Measurements from ENCODE around the gene DLL1.
"Not testable (repeated sequence)": the region's sequence is repeated elsewhere in the genome, so short reads cannot be mapped to it uniquely, and the experiment has no call there.

The DLL1 gene

DNA sequence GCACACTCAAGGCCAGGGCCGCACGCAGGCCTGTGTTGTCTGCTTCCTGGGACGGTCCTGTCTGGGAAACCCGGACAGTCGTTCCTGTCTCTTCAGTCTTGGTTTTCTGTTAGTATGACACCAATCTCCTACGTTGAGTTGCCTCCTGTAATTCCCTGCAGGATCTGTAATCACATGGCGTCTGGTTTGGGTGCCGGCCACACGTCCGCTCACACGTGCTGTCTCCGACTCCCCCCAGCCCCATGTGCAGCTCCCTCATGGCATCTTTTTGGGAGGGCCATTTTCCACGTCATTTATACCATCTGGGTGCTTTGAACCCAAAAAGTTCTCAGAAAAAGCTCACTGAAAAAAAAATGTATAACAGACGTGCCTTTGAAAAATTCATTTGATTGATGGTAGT lies 23.2 kb downstream of the DLL1 start:
- DNase-seq = no peak

DNA sequence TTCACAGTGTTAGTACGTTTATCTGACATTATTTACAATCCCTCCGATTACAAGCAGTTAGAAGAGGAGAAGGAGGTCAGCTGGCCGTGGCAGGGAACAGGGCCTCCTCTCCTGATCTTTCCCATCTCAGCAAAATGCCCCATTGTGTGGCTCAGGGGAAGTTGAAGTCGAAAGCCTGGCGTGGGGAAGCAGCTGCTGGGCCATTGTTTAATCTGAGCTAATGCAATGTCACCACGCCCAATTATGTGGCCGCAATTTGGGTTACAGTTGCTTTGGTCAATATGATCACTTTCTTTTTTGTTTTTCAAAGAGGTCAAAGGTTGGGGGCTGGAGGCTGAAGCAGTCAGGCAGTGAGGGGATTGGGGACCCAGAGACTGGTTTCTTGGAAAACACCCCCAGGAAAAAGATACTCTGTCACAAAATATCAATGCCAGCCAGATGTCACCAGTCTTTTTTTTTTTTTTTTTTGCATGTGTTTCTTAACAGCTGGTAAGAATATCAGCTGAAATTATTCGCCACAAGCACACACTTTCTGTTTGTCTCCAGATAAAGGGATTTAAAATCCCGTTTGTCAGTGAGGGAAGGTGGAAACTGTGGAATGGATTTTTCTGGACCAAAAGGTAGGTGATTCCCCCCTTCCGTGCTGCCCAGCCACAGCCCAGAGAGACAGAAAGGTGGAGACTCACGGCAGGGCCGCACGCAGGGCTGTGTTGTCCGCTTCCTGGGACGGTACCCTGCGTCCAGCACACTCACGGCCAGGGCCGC lies 24.6 kb downstream of the DLL1 start:
- DNase-seq = no peak

DNA sequence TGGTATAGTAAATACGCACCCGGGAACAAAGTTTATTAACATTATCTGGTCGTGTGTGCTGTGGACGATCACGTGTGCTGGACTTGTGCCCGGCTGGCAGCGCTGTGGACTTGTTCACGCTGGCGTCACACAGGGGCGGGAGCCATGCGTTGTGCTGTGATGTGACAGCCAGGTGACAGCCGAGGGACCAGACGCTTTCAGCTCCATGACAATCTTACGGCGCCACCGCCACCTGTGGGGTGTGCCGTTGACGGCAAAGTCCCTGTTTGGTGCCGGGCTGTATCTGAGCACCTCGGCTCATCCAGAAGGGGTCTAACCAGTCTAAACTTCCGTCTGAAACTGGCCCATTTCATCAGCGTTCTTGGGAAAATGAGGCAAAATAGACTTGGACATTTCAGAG lies 25.2 kb downstream of the DLL1 start:
- DNase-seq = no peak

DNA sequence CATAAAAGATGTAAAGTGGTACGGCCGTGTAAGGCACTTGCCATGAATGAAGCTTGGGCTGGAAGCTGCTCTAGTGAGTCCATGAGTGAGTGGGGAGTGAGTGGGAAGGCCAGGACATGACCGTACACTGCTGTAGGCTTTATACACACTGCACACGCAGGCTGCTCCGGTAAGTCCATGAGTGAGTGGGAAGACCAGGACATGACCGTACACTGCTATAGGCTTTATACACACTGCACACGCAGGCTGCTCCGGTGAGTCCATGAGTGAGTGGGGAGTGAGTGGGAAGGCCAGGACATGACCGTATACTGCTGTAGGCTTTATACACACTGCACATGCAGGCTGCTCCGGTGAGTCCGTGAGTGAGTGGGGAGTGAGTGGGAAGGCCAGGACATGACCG lies 26.2 kb downstream of the DLL1 start:
- not testable (repeated sequence) for DNase-seq

DNA sequence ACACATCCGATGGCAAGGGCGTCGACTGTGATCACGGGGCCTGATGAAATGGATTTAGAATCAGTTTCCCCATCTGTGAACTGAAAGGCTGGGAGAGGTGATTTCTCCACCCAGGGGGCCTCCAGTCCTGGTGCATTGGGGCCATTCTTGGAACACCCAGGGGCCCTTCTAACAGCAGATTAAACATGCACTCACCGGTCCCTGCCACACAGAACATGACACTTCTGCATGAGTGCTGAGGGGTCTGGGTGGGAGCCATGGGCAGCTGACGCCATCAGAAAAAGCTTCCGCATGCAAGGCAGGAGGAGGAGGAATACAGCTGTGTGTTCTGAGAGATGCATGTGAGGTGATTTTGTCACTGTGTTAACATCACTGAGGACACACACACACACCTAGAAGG lies 26.8 kb downstream of the DLL1 start:
- DNase-seq = no peak

DNA sequence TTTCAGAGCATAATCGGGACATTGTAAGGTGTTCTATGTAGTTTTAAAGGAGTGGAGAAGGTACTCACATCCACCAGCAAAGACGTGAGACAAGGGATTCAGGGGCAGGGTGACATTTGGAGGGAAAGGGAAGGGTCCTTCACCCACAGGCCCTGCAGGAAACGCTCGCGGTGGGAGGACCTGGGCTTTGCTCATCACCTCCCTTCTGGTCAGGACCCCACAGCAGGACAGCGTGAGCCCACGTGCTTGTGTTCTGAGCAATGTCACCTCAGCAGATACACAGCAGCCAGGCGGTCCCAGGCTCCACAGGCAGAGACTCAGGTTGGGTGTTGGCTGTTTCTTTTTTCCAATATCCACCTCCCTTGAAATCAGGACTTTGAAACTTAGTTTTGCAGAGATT lies 27.5 kb downstream of the DLL1 start:
- no peak for DNase-seq

DNA sequence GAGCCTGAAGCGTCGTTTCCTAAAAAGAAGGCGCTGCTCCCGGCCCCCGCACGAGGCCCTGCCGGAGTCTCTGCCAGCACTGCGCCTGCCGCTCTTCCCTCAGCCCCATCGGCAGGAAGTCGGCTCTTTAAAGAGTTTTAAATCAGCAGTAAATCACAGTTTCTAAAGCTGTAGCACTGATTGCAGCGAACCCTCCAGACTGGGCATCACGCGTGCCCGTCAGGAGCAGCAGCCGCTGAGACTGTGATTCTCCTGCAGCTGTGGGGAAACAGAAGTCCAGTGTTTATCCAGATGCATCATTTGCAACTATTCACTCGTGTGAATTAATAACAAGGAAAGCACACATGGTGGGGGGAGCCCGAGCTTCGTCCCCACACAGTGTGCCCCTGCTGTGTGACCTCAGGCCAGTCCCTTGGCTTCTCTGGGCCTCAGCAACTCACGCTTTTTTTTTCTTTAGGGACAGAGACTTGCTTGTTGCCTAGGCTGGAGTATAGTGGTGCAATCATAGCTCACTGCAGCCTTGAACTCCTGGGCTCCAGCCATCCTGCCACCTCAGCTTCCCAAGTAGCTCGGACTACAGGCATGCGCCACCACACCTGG lies 28.3 kb downstream of the DLL1 start:
- no peak for DNase-seq

DNA sequence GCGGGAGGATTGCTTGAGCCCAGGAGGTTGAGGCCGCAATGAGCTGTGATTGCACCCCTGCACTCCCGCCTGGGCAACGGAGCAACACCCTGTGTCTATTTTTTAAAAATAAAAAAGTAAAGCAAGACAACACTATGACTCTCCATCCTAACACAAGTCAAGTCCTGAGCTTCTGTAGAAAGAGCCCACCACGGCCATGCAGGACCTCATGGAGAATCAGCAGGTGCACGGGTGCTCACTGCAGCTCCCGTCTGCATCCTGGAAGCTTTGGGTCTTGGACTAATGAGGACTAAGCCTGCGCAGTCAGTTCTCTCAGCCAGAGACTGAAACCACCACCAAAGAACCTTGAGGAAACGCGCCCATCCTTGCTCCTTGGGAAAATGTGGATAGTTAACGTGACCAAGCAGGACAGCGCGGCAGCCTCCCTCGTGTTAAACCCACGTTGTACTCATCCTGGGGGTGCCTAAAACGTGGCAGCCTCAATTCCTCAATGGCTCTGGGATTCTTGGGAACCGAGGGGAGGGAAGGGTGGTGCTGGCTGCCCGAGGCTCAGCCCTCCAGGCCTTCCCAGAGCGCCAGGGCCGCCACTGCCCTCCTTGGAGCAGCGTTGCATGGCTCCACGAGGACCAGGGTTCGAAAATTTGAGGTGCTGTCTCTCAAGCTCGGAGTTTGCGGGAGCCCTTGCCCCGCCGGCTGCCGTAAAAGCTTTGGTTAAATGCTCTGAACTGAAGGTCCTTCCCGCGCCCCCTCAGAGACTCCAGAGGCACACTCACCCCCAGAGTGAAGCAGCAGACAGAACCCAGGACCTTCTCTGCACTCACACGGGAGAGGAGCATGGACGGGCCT lies 29.0 kb downstream of the DLL1 start:
- DNase-seq = no peak

DNA sequence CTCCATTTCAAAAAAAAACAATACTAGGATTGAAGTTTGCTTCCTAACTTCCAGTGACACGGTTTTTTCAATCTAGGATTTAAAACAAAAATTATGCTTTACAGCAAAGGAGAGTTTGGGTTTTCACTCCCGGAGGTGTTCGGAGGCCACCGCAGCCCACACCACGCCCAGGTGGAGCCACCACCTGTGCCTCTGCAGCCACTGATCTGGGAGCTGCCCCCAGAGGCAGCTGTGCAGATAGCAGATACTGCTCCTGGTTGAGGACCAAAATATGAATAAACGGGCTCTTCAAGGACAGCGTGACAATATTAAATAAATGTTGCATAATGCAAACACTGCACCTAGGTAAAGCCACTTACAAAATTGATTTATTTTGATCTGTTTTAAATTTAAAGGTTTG lies 30.2 kb downstream of the DLL1 start:
- DNase-seq = no peak

DNA sequence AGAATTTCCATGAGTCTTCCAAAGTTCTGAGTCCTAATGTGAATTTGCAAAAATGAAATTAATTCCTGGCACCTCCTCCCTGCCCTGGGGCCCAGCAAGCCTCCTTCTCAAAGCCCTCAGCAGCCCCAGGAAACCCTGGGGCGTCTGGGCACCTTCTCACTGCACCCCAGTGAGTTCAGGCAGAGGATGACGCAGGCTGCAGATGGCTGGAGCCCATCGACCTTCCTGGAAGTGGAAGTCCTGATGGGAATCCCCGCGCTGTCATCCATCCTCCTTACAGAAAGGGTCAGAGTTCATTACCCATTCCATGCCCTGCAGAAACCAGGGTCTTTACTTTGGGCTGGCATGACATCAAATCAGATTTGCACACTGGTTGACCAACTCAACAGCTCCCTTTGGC lies 31.6 kb downstream of the DLL1 start:
- DNase-seq = no peak

DNA sequence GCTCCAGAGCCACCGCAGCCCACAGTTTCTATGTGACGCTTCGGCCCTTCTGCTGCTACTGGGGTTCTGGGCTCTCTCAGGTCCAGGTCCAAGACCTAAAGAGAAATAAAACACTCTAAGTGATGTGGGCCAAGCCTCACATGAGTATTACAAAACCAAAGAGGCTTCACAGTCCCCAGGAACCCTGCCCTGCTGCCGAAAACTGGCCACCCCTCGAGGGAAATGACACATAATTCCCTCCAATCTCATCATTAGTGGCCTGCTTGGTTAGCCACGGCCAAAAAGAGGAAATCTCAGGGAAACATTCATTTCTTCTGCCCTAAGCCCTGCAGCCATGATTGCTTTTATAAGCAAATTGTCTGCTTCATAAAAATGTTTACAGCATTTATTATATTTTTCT lies 32.5 kb downstream of the DLL1 start:
- no peak for DNase-seq

DNA sequence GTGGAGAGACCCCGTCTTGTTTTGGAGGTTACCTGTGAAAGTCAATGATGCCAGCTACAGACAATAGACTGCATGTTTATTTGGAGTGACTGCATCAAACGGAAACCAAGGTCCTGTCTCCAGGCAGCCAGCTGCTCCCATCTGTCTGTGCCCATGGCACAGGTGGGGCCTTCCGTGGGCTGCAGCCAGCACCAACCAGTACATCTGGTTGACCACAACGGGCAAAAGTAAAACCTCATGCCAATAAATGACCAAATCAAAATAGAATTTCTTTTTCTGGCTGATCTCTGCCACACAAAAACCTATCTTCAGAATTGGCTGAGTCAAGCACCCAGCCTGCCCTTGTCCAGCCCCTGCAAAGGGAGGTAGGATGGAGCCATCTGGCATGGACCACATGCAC lies 33.5 kb downstream of the DLL1 start:
- no peak for DNase-seq

DNA sequence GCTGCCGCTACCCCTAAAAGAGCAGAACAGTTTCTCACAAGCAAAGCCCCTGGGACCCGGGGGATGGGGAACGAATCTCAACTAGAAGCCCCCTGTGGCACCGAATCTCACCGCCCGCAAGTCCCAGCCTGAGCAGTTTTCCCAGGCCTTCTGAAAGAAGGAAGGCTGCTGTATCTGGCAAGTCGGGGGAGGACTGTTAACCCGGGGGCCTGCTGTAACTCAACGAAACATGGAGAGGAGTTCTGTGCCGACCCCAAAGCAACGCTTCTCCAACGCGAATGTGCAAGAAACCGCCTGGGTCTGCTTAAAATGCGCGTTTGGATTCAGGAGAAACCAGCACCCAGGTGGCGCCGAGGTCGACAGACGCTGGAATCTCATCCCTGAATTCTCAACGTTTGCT lies 34.2 kb downstream of the DLL1 start:
- no peak for DNase-seq

DNA sequence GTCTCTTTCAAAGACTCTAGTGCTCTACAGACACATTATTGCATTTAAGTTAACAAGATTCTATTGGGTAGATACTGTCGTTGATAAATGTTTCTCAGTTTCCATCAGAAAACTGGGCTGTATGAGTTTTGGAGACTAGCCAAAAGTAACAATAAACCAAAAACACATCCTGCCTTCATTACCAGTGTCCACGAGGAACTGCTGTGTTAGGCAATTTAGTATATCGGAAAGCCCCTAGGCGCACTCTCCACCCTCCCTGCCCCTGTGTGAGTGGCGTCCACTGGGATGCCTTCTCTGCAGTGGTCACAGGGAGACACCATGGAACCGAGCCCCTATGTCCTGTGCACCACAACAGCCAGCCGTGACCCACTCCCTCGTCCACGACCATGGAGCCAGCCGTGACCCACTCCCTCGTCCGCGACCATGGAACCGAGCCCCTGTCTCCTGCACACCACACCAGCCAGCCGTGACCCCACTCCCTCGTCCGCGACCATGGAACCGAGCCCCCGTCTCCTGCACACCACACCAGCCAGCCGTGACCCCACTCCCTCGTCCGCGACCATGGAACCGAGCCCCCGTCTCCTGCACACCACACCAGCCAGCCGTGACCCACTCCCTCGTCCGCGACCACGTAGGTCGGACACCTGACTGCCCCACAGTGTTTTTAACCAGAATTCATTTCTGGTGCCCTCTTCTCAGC lies 35.3 kb downstream of the DLL1 start:
- no peak for DNase-seq

DNA sequence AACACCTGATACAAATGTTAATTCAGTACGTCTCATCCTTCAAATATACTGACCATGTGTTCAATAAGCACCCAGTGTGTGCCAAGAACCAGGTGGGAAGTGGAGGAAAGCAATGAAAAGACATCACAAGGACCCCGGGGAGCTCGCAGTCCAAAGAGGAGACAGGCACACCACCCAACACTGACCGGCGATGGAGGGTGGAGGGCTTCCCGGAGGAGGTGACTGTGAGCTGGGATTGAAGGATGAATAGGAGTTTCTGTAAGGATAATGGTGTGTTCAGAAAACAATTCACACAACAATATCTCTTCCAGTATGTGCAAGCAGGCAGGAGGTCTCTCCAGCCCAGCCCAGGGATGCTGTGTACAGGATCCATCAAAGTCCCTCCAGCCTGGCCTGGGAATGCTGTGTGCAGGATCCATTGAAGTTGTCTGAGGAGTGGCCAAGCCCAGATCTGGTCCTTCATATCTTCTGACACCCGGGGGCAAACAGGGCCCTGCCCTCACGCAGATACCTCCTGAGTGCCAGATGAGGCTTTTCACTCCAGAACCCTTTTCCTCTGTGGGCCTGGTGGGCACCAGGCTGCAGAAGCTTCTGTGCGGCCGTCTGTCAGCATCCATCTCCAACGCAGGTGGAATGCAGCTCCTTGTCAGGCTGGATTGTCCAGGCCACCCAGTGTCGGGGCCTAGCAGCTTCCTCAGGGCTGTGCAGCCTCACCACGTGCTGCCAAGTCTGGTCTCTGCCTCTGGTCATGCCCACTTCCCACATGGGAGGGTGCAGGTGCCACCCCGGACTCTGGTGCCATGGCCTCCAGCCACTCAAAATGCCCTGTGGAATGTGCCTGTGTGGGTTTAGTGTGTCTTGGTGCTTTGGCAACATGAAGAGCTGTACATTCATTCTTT lies 36.3 kb downstream of the DLL1 start:
- DNase-seq = no peak

DNA sequence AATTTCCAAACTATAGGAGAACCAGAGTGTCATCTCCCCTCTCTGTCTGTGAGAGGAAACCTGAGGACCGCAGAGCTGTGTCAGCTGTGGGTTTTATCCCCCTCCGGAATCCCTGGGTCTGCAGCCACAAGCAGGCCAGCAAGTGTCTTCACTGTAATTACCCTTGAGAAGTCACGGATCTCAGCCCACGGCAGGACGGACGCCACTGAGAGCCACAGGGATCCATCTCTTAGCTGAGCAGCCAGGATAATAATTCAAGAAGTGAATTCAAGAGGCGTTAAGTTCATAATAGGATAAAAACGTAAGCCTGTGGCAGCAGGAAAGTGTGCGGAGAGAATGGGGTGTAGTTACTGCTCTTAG lies 37.0 kb downstream of the DLL1 start:
- DNase-seq = no peak

DNA sequence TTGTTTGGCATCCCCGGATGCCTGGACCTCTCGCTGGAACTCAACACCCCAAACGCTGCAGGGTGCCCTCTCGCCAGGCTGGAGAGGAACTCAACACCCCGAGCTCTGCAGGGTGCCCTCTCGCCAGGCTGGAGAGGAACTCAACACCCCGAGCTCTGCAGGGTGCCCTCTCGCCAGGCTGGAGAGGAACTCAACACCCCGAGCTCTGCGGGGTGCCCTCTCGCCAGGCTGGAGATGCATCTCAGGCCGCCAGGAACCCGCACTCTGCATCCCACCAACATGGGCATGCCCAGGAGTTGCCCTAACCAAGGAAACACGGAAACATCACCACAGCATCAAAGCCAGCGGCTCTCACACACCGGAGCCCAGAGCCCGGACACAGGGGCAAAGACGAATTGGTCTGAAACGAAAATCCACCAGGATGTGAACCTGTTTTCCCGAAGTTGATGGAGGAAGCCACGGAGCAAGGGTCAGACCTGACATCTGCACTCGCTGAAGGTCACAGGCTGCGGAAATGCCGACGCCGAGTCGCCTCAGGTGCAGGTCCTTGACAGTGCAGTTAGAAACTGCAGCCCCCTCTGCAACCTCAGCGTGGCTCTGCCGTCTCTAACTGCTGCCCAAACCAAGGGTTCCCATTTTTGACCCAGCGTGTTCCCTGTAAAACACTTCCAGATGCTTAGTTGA lies 37.5 kb downstream of the DLL1 start:
- no peak for DNase-seq

DNA sequence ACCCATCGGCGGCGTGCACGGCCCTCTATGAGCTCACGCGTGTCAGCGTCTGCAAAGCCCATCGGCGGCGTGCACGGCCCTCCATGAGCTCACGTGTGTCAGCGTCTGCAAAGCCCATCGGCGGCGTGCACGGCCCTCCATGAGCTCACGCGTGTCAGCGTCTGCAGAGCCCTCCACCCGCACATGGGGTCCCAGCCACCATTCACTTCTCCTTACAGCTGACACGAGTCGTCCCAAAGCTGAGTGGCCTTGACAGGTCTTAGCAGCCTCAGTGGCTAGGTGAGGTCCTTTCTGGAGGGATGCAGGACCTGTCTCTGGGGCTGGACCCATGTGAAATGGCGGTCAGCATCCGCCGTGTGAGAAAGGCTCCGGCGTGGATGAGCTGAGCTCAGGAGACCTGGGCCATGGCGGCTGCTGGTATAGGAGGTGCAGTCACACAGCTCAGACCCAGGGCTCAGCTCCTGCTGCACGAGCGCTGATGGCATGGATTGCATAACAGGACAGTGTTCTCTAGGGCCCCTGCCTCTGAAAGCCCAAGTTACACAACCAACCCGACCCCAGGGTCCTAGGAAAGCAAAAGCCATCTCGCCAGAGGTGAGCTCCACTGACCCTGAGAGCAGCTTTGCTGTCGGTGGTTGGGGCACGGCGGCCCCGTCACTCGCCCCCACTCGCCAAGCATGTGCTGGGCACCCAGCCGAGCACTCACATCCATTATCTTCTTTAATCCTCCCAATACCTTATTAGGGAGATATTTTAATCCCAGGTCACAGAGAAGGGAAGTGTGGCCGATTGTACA lies 38.9 kb downstream of the DLL1 start:
- no peak for DNase-seq

DNA sequence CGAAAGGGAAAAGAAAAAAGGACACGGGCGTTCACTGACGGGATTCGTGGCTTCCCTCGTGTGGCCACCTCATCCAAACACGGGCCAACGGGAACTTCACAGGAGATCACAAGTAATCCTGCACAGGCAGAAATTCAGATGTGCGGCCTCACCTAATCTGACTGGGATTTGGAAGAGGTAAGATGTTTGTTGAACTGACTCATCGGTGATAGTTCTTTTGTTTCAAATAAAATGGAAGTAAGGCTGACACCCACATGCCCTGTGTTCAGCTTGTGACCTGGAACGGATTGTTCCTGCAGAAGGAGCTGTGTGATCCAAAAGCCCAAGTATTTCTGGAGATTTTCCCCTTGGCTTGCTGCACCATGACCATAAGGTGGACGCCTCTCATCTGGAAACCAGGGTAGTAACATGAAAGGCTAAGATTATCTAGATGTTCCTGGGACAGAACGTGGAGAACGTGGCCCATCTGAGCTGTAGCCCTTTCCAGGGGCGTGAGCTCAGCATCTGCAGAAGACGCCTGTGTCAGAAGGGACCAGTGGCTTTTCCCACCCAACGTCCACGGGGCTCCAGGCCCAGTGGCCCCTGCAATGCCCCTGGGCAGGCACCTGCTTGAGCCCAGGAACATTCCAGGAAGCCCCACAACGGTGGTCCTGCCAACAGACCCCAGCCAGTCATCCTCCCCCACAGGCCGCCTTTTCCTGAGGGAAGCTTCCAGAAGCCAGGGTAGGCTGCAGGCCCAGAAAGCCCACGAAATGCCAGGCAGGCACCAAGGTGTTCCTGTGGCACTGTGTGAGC lies 39.7 kb downstream of the DLL1 start:
- no peak for DNase-seq

DNA sequence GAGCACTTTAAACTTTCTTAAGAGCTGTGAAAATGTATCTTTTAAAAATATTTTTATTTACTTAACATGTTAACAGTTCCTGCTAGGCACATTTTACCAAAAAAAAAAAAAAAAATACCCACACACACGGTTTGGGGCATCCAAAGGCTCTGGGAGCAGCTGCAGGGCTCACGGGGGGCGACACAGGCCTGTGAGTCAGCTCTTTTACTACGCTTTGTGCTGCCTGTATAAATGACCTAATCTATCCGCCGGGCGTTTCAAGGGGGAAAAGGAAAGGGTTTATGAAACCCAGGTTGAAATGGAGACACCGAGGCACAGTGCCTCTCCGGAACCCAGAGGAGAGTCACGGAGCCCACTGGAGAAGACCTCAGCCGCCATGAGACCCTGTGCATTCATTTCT lies 40.4 kb downstream of the DLL1 start:
- DNase-seq = no peak

Data from activated CD4-positive, alpha-beta T cell treated with anti-CD3 and anti-CD28 coated beads, Interleukin-2, amount 50 U/mL, for 16 hours (primary cell).